Measurements from ENCODE around the gene RASIP1. TPM values are rescaled to one million over a fixed set of nuclear protein-coding genes. Genes with fewer than 3 reads are reported as not detected.
A peak's percentile ranks its signal among the peaks of the same experiment; 100 is the strongest.

RASIP1 gene
- total and polyA plus RNA-seq, 2 donors (not counting 1 experiment from before 2014, with no cell fraction given) = 0.20 TPM; not detected in 1

GRCh38 chr19:48780631-48781391 is 40.4 kb upstream of the RASIP1 start:
- TF ChIP-seq, protein P1, sequence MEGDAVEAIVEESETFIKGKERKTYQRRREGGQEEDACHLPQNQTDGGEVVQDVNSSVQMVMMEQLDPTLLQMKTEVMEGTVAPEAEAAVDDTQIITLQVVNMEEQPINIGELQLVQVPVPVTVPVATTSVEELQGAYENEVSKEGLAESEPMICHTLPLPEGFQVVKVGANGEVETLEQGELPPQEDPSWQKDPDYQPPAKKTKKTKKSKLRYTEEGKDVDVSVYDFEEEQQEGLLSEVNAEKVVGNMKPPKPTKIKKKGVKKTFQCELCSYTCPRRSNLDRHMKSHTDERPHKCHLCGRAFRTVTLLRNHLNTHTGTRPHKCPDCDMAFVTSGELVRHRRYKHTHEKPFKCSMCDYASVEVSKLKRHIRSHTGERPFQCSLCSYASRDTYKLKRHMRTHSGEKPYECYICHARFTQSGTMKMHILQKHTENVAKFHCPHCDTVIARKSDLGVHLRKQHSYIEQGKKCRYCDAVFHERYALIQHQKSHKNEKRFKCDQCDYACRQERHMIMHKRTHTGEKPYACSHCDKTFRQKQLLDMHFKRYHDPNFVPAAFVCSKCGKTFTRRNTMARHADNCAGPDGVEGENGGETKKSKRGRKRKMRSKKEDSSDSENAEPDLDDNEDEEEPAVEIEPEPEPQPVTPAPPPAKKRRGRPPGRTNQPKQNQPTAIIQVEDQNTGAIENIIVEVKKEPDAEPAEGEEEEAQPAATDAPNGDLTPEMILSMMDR (IDR thresholded peaks at IDR 0.05) = no peak
- no peak for TF ChIP-seq EZH2 (IDR thresholded peaks at IDR 0.05; ENCODE audit: borderline replicate concordance, insufficient read depth, low read depth, low read length, poor library complexity, severe bottlenecking)
- ChIA-PET CTCF (interaction anchor here (1.1 to 1.5 kb wide), 3 partner anchors 7 to 62 kb away, joined by 3 to 4 read pairs (median 3); no protein-coding TSS in a partner anchor), POLR2A (interaction anchor here (0.6 kb wide), 1 partner anchor 9 kb away, joined by 7 read pairs; no protein-coding TSS in a partner anchor)
- H3K9me3 Mint-ChIP-seq (ENCODE audit: insufficient read depth) = no peaks in the 10 kb centered on the region
- WGBS (ENCODE audit: insufficient coverage) = 77% methylated on average over 5 of the region's 14 CpGs
- DNase-seq (no peak), ATAC-seq (ENCODE audit: low read depth) (no peak)
- no peaks in the 10 kb centered on the region for H3K27me3 Mint-ChIP-seq
- intact Hi-C loops (cut with micrococcal nuclease) = loop anchor here (10.0 kb wide), 1 partner anchor 304 kb away; the partner anchor contains the start of gene SNRNP70
- Histone ChIP-seq H3K4me3 (ENCODE audit: control extremely low read depth in 1 of 5, extremely low read depth in 1 of 5, insufficient read depth in 1 of 5, low read depth in 2 of 5, low read length in 4 of 5) (no peak overlapping the region), H3K27me3 (replicated peaks in 1 of 4; ENCODE audit: control extremely low read depth in 1 of 4, control insufficient read depth in 3 of 4, insufficient read depth in 4 of 4, low read length in 3 of 4) (no peaks in the 10 kb centered on the region), H3K4me1 (ENCODE audit: control insufficient read depth in 2 of 2, insufficient read depth in 2 of 2, low read length in 2 of 2) (peaks cover 3 to 15% of the 10 kb centered on the region in 2 donors), H2AFZ (ENCODE audit: insufficient read depth, low read depth, low read length, poor library complexity, severe bottlenecking) (no peak overlapping the region), H3K79me2 (ENCODE audit: control insufficient read depth, insufficient read depth, low read length) (no peaks in the 10 kb centered on the region), H3K36me3 (replicated peaks in 1 of 2; ENCODE audit: control extremely low read depth in 1 of 2, control insufficient read depth in 1 of 2, extremely low read depth in 1 of 2, insufficient read depth in 2 of 2, low read length in 1 of 2) (no peaks in the 10 kb centered on the region), H3K27ac (ENCODE audit: low read length in 2 of 2) (no peak overlapping the region), H3K9ac (ENCODE audit: low read length) (no peak overlapping the region), H3K4me2 (replicated peaks; ENCODE audit: low read depth, low read length, poor library complexity, severe bottlenecking) (no peak overlapping the region), H3K9me3 (ENCODE audit: control extremely low read depth in 1 of 3, control insufficient read depth in 2 of 3, insufficient read depth in 1 of 3, low read length in 2 of 3) (peaks cover 0 to 3% (median 0%) of the 10 kb centered on the region in 3 donors), H4K20me1 (ENCODE audit: control insufficient read depth, insufficient read depth, low read length, poor library complexity, severe bottlenecking) (no peaks in the 10 kb centered on the region)
- no peak overlapping the region for H3K4me3 Mint-ChIP-seq
- peaks cover 19% of the 10 kb centered on the region for H3K4me1 Mint-ChIP-seq
- H3K27ac Mint-ChIP-seq = peak overlapping the region; percentile 5

DNA sequence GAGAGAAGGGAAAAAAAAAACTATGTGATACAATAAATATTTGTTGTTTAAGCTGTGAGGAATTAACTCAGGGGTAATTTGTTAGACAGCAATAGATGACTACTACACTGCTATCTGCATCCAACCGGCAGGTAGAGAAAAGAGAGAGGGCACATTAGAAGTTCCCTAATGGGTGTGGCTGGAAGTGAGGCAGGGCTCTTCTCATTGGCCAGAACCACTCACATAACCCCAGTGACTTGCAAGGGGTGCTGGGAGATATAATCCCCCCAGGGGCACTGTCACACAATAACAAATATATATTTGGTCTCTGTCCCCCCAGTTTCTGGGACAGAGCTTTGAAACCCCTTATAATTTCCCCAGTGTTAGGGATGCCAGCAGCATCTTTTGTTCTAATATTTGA is 39.2 kb upstream of the RASIP1 start:
- Histone ChIP-seq H3K9me3 (ENCODE audit: control extremely low read depth in 1 of 3, control insufficient read depth in 2 of 3, insufficient read depth in 1 of 3, low read length in 2 of 3) (peaks cover 0 to 3% (median 0%) of the 10 kb centered on the region in 3 donors), H3K4me2 (replicated peaks; ENCODE audit: low read depth, low read length, poor library complexity, severe bottlenecking) (no peak overlapping the region), H2AFZ (ENCODE audit: insufficient read depth, low read depth, low read length, poor library complexity, severe bottlenecking) (no peak overlapping the region), H3K79me2 (ENCODE audit: control insufficient read depth, insufficient read depth, low read length) (no peaks in the 10 kb centered on the region), H3K4me1 (ENCODE audit: control insufficient read depth in 2 of 2, insufficient read depth in 2 of 2, low read length in 2 of 2) (peaks cover 3 to 15% of the 10 kb centered on the region in 2 donors), H3K4me3 (ENCODE audit: control extremely low read depth in 1 of 5, extremely low read depth in 1 of 5, insufficient read depth in 1 of 5, low read depth in 2 of 5, low read length in 4 of 5) (no peak overlapping the region), H3K9ac (ENCODE audit: low read length) (no peak overlapping the region), H4K20me1 (ENCODE audit: control insufficient read depth, insufficient read depth, low read length, poor library complexity, severe bottlenecking) (no peaks in the 10 kb centered on the region), H3K27ac (ENCODE audit: low read length in 2 of 2) (no peak overlapping the region), H3K36me3 (replicated peaks in 1 of 2; ENCODE audit: control extremely low read depth in 1 of 2, control insufficient read depth in 1 of 2, extremely low read depth in 1 of 2, insufficient read depth in 2 of 2, low read length in 1 of 2) (no peaks in the 10 kb centered on the region), H3K27me3 (replicated peaks in 1 of 4; ENCODE audit: control extremely low read depth in 1 of 4, control insufficient read depth in 3 of 4, insufficient read depth in 4 of 4, low read length in 3 of 4) (no peaks in the 10 kb centered on the region)
- Mint-ChIP-seq H3K27ac (no peak overlapping the region), H3K4me1 (peaks cover 19% of the 10 kb centered on the region), H3K27me3 (no peaks in the 10 kb centered on the region), H3K4me3 (no peak overlapping the region), H3K9me3 (ENCODE audit: insufficient read depth) (no peaks in the 10 kb centered on the region)
- ATAC-seq (ENCODE audit: low read depth) (no peak), DNase-seq (no peak)
- WGBS (ENCODE audit: insufficient coverage) = no CpG with 5 or more reads among the region's 1 CpG
- ChIA-PET CTCF (interaction anchor here (0.6 to 1.5 kb wide), 5 partner anchors 9 to 214 kb away, joined by 3 to 4 read pairs (median 3); partner anchors contain the start of genes GYS1 and RUVBL2), POLR2A (interaction anchor here (0.7 kb wide), 1 partner anchor 18 kb away, joined by 8 read pairs; no protein-coding TSS in a partner anchor)
- no peak for TF ChIP-seq EZH2 (IDR thresholded peaks at IDR 0.05; ENCODE audit: borderline replicate concordance, insufficient read depth, low read depth, low read length, poor library complexity, severe bottlenecking)
- TF ChIP-seq, protein P1 (IDR thresholded peaks at IDR 0.05) = no peak
- intact Hi-C loops (cut with micrococcal nuclease) = loop anchor here (10.0 kb wide), 1 partner anchor 305 kb away; the partner anchor contains the start of gene SNRNP70
